ENCODE measurements around the gene TRNT1.

The TRNT1 gene

GRCh38 chr3:3126477-3127431, at the start of gene TRNT1:
Gene TRNT1 (plus strand): TSS chr3:3126940. CDS start chr3:3129041, 2,101 bp downstream.
- peak; percentile 92 to 93 for DNase-seq (ENCODE audit: low read depth in 2 of 2)

GRCh38 chr3:3080309-3080708, 46.4 kb upstream of the TRNT1 start:
- no peak for DNase-seq (ENCODE audit: low read depth in 2 of 2)

GRCh38 chr3:3081381-3082233, 45.1 kb upstream of the TRNT1 start:
- DNase-seq (ENCODE audit: low read depth in 2 of 2): no peak

- no peak for DNase-seq (ENCODE audit: low read depth in 2 of 2)
Measured at GRCh38 chr3:3082234-3082924, 44.4 kb upstream of the TRNT1 start.

- no peak for DNase-seq (ENCODE audit: low read depth in 2 of 2)
Measured at GRCh38 chr3:3084890-3085289, 41.9 kb upstream of the TRNT1 start.

- DNase-seq (ENCODE audit: low read depth in 2 of 2): no peak
Measured at GRCh38 chr3:3085782-3086181, 41.0 kb upstream of the TRNT1 start.

GRCh38 chr3:3086239-3086638, 40.5 kb upstream of the TRNT1 start:
- no peak for DNase-seq (ENCODE audit: low read depth in 2 of 2)

GRCh38 chr3:3087279-3087678, 39.5 kb upstream of the TRNT1 start:
- DNase-seq (ENCODE audit: low read depth in 2 of 2): no peak

- DNase-seq (ENCODE audit: low read depth in 2 of 2): no peak
Measured at GRCh38 chr3:3087716-3088465, 38.8 kb upstream of the TRNT1 start.

GRCh38 chr3:3089017-3089416, 37.7 kb upstream of the TRNT1 start:
- DNase-seq (ENCODE audit: low read depth in 2 of 2): no peak

GRCh38 chr3:3097958-3098357, 28.8 kb upstream of the TRNT1 start:
- no peak for DNase-seq (ENCODE audit: low read depth in 2 of 2)

GRCh38 chr3:3101660-3102458, 24.9 kb upstream of the TRNT1 start:
- DNase-seq (ENCODE audit: low read depth in 2 of 2): no peak

- DNase-seq (ENCODE audit: low read depth in 2 of 2): no peak
Measured at GRCh38 chr3:3102751-3103150, 24.0 kb upstream of the TRNT1 start.

GRCh38 chr3:3105246-3105645, 21.5 kb upstream of the TRNT1 start:
- DNase-seq (ENCODE audit: low read depth in 2 of 2): no peak

GRCh38 chr3:3105815-3106214, 20.9 kb upstream of the TRNT1 start:
- no peak for DNase-seq (ENCODE audit: low read depth in 2 of 2)

- DNase-seq (ENCODE audit: low read depth in 2 of 2): no peak
Measured at GRCh38 chr3:3107181-3107580, 19.6 kb upstream of the TRNT1 start.

- DNase-seq (ENCODE audit: low read depth in 2 of 2): no peak
Measured at GRCh38 chr3:3107858-3108257, 18.9 kb upstream of the TRNT1 start.

GRCh38 chr3:3109407-3110298, 17.1 kb upstream of the TRNT1 start:
- no peak for DNase-seq (ENCODE audit: low read depth in 2 of 2)

GRCh38 chr3:3110299-3110630, 16.5 kb upstream of the TRNT1 start, which contains the start of gene IL5RA:
Gene IL5RA (minus strand): TSS chr3:3110374. CDS start chr3:3104984, 5,390 bp downstream.
- no peak for DNase-seq (ENCODE audit: low read depth in 2 of 2)

Data from stimulated activated CD8-positive, alpha-beta memory T cell treated with anti-CD3 and anti-CD28 coated beads, Interleukin-7, amount 100 ng/mL, for 1 hour (primary cell).